Body of pancreas (tissue), 4 donors: ENCODE measurements around the gene PEAR1. TPM values are rescaled to one million over a fixed set of nuclear protein-coding genes. Genes with fewer than 3 reads are reported as not detected.

Source experiments
- ATAC-seq: fragments of 150-250 bp; one replicate; pipeline ENCODE4 v1.9.1; 2016
- DNase-seq, 4 donors: peaks; one replicate each; pipeline ENCODE4 v3.0.0-alpha.2; 2019
- H3K27ac ChIP-seq, 4 donors: fragments of 200-600 bp; sonication (generic); 1 replicate in 3 of 4; 2 replicates in 1 of 4; pipeline versions ENCODE4 v1.5.1 to v1.6.1; 2016 to 2019; ENCODE audit warnings: mild to moderate bottlenecking in 1 of 4, mixed read lengths in 1 of 4, moderate library complexity in 1 of 4
- H3K27me3 ChIP-seq, 2 donors: fragments of 200-600 bp; sonication (generic); one replicate each; pipeline ENCODE4 v1.6.0; 2016; ENCODE audit warnings: mild to moderate bottlenecking in 1 of 2
- H3K36me3 ChIP-seq, 2 donors: fragments of 200-600 bp; sonication (generic); replicated peaks in 1 of 2; 2 replicates each; pipeline ENCODE4 v1.5.1; 2016; ENCODE audit warnings: low read depth in 2 of 2; ENCODE audit not compliant: insufficient read depth in 1 of 2
- H3K4me1 ChIP-seq: fragments of 200-600 bp; sonication (generic); one replicate; pipeline ENCODE4 v1.6.0; 2016
- H3K4me3 ChIP-seq, 2 donors: fragments of 200-600 bp; sonication (generic); 1 replicate in 1 of 2; 2 replicates in 1 of 2; pipeline ENCODE4 v1.5.1; 2016 to 2019
- H3K9me3 ChIP-seq, 3 donors: fragments of 200-600 bp; sonication (generic); 1 replicate in 2 of 3; 2 replicates in 1 of 3; pipeline ENCODE4 v1.5.1; 2016
- CTCF ChIP-seq, 7 experiments: fragments of 450-650 bp in 4 of 7; fragments of 200-600 bp in 3 of 7; sonication (generic) in 3 of 7; IDR thresholded peaks; one replicate each; pipeline ENCODE4 v1.5.1; 2016 to 2019; ENCODE audit warnings: antibody characterized with exemption in 7 of 7
- POLR2A ChIP-seq, 3 donors: fragments of 450-650 bp; IDR thresholded peaks; one replicate each; pipeline ENCODE4 v1.6.1; 2016; ENCODE audit warnings: antibody characterized with exemption in 3 of 3, mild to moderate bottlenecking in 2 of 3
- WGBS, 2 donors: methylation state at CpG; one replicate each; pipeline ENCODE4 v1.1.5; 2017; 5-methylcytosine and 5-hydroxymethylcytosine counted together
- intact Hi-C: fragments of 100-400 bp; cut with DNase I; formaldehyde crosslinking; loops from one replicate; pipeline ENCODE4 v1.15.1; 2023
- total RNA-seq, 2 donors: library from RNA; depleted of rRNA; stranded (reverse); fragments of >200 nt; gene quantifications; one replicate each; pipeline ENCODE4 v1.1.0, GENCODE V29; 2016

Gene PEAR1
- total RNA-seq, 2 donors from 2014 or later = 5.2 to 7.6 TPM

- Histone ChIP-seq H3K36me3 (peaks cover 0 to 63% of the 10 kb centered on the region in 2 donors), H3K4me3 (no peak overlapping the region), H3K4me1 (no peaks in the 10 kb centered on the region), H3K27ac (no peak overlapping the region), H3K27me3 (no peaks in the 10 kb centered on the region), H3K9me3 (no peaks in the 10 kb centered on the region)
- ATAC-seq (no peak), DNase-seq (no peak)
- intact Hi-C loops = no loop called here
- TF ChIP-seq POLR2A (IDR thresholded peaks at IDR 0.05) = no peak
- no peak for TF ChIP-seq CTCF (IDR thresholded peaks at IDR 0.05)
- 85% methylated on average over 3 of the region's 3 CpGs; no CpG with 5 or more reads in 1 of the 2 donors for WGBS, 2 donors
Observed at GRCh38 chr1:156943756-156944155, 50.2 kb downstream of the PEAR1 start.

GRCh38 chr1:156944268-156944667 lies 50.8 kb downstream of the PEAR1 start:
- WGBS, 2 donors = 95 to 100% methylated on average over 1 of the region's 1 CpG
- Histone ChIP-seq H3K4me3 (no peak overlapping the region), H3K27ac (no peak overlapping the region), H3K4me1 (no peaks in the 10 kb centered on the region), H3K9me3 (no peaks in the 10 kb centered on the region), H3K36me3 (peaks cover 0 to 64% of the 10 kb centered on the region in 2 donors), H3K27me3 (no peaks in the 10 kb centered on the region)
- no peak for ATAC-seq
- no peak for DNase-seq
- intact Hi-C loops = no loop called here
- TF ChIP-seq POLR2A (IDR thresholded peaks at IDR 0.05) = no peak
- TF ChIP-seq CTCF (IDR thresholded peaks at IDR 0.05) = no peak

GRCh38 chr1:156944848-156945247 lies 51.3 kb downstream of the PEAR1 start:
- Histone ChIP-seq H3K4me3 (no peak overlapping the region), H3K9me3 (no peaks in the 10 kb centered on the region), H3K36me3 (peaks cover 0 to 63% of the 10 kb centered on the region in 2 donors), H3K27me3 (no peaks in the 10 kb centered on the region), H3K4me1 (no peaks in the 10 kb centered on the region), H3K27ac (no peak overlapping the region)
- 90 to 93% methylated on average over 7 to 8 of the region's 8 CpGs for WGBS, 2 donors
- TF ChIP-seq POLR2A (IDR thresholded peaks at IDR 0.05) (no peak), CTCF (IDR thresholded peaks at IDR 0.05) (no peak)
- ATAC-seq = no peak
- no peak for DNase-seq
- intact Hi-C loops = no loop called here

- Histone ChIP-seq H3K9me3 (no peaks in the 10 kb centered on the region), H3K4me1 (no peaks in the 10 kb centered on the region), H3K27ac (no peak overlapping the region), H3K4me3 (no peak overlapping the region), H3K36me3 (peaks cover 0 to 67% of the 10 kb centered on the region in 2 donors), H3K27me3 (no peaks in the 10 kb centered on the region)
- ATAC-seq (no peak), DNase-seq (no peak)
- no peak for TF ChIP-seq CTCF (IDR thresholded peaks at IDR 0.05)
- no peak for TF ChIP-seq POLR2A (IDR thresholded peaks at IDR 0.05)
- 85 to 89% methylated on average over 9 to 11 of the region's 11 CpGs for WGBS, 2 donors
- intact Hi-C loops = no loop called here
Observed at GRCh38 chr1:156945881-156946661, 52.6 kb downstream of the PEAR1 start.

- DNase-seq (no peak), ATAC-seq (no peak)
- H3K27me3 ChIP-seq = no peaks in the 10 kb centered on the region
- H3K4me3 ChIP-seq = no peak overlapping the region
- intact Hi-C loops = no loop called here
- no peak overlapping the region for H3K27ac ChIP-seq
- peaks cover 0 to 64% of the 10 kb centered on the region in 2 donors for H3K36me3 ChIP-seq
- TF ChIP-seq POLR2A (IDR thresholded peaks at IDR 0.05) (no peak), CTCF (IDR thresholded peaks at IDR 0.05) (no peak)
- WGBS, 2 donors = 92 to 95% methylated on average over 8 to 9 of the region's 9 CpGs
- no peaks in the 10 kb centered on the region for H3K4me1 ChIP-seq
- H3K9me3 ChIP-seq = no peaks in the 10 kb centered on the region
Observed at GRCh38 chr1:156947127-156947526, 53.6 kb downstream of the PEAR1 start.
